H1 (cell line): ENCODE data around the gene SBNO1. TPM values are rescaled to one million over a fixed set of nuclear protein-coding genes. Genes with fewer than 3 reads are reported as not detected.

Experiments
- CTCF ChIA-PET: fragments of 300-600 bp; sonication (Branson Sonifier 250); formaldehyde crosslinking; loops from one replicate; lab custom pipeline; 2021; ENCODE audit not compliant: partially characterized antibody; lab: Charles Lee
- POLR2A ChIA-PET: fragments of 300-600 bp; sonication (Branson Sonifier 250); formaldehyde crosslinking; loops from one replicate; lab custom pipeline; 2021; ENCODE audit warnings: inconsistent platforms; ENCODE audit not compliant: partially characterized antibody; lab: Charles Lee
- DNase-seq, 2 experiments: peaks; one replicate each; pipeline versions ENCODE4 v3.0.0 to v3.0.0-alpha.2; 2010 to 2022; ENCODE audit warnings: low spot score in 2 of 2, low read depth in 1 of 2, mixed read lengths in 1 of 2
- FAIRE-seq: peaks from 2 replicates; lab custom pipeline; 2011; peaks lifted over from hg19 to GRCh38; lab: Jason Lieb, UNC
- H2AFZ ChIP-seq: 2 replicates; pipeline ENCODE4 v1.8.1; 2012; ENCODE audit warnings: low read length, inconsistent platforms
- H2AK5ac ChIP-seq: 2 replicates; pipeline ENCODE4 v1.6.1; 2013; ENCODE audit warnings: low read depth, low read length
- H2BK120ac ChIP-seq: replicated peaks from 2 replicates; pipeline ENCODE3; 2013; ENCODE audit warnings: low read depth, low read length, inconsistent platforms
- H2BK12ac ChIP-seq: 2 replicates; pipeline ENCODE4 v1.6.1; 2013; ENCODE audit warnings: low read depth, low read length
- H2BK15ac ChIP-seq: 2 replicates; pipeline ENCODE4 v1.6.1; 2013; ENCODE audit warnings: low read length
- H2BK20ac ChIP-seq: 2 replicates; pipeline ENCODE4 v1.6.1; 2013; ENCODE audit warnings: low read length
- H2BK5ac ChIP-seq: 2 replicates; pipeline ENCODE4 v1.6.1; 2013; ENCODE audit warnings: low read depth, low read length
- H3K14ac ChIP-seq: 2 replicates; pipeline ENCODE4 v1.6.1; 2013; ENCODE audit warnings: inconsistent platforms; ENCODE audit not compliant: insufficient read length
- H3K18ac ChIP-seq: 2 replicates; pipeline ENCODE4 v1.6.1; 2013; ENCODE audit warnings: low read length; ENCODE audit errors: extremely low read depth
- H3K23ac ChIP-seq: 2 replicates; pipeline ENCODE4 v1.6.1; 2013; ENCODE audit warnings: inconsistent platforms; ENCODE audit not compliant: insufficient read length
- H3K23me2 ChIP-seq: 2 replicates; pipeline ENCODE4 v1.6.1; 2013; ENCODE audit warnings: low read depth, low read length
- H3K27ac ChIP-seq: 2 replicates; pipeline ENCODE4 v1.6.1; 2011; ENCODE audit warnings: low read depth, low read length, inconsistent platforms
- H3K27me3 ChIP-seq, 4 experiments: replicated peaks in 1 of 4; 1 replicate in 1 of 4; 2 replicates in 3 of 4; pipeline versions ENCODE4 v1.6.1 to v1.8.1; 2011 to 2013; ENCODE audit warnings: low read length in 3 of 4, mild to moderate bottlenecking in 3 of 4, inconsistent platforms in 2 of 4, mixed read lengths in 2 of 4, moderate library complexity in 1 of 4; ENCODE audit not compliant: control insufficient read depth in 3 of 4, insufficient read depth in 3 of 4; ENCODE audit errors: extremely low read depth in 1 of 4
- H3K36me3 ChIP-seq, 4 experiments: 2 replicates each; pipeline versions ENCODE4 v1.6.1 to v1.8.1; 2011 to 2013; ENCODE audit warnings: mild to moderate bottlenecking in 4 of 4, low read length in 3 of 4, moderate library complexity in 2 of 4, control low read depth in 1 of 4, inconsistent platforms in 1 of 4; ENCODE audit not compliant: insufficient read depth in 4 of 4, control insufficient read depth in 2 of 4
- H3K4ac ChIP-seq: replicated peaks from 2 replicates; pipeline ENCODE3; 2013; ENCODE audit warnings: low read length, low read depth, mixed read lengths, inconsistent platforms; ENCODE audit not compliant: insufficient read length
- H3K4me1 ChIP-seq, 4 experiments: replicated peaks in 1 of 4; 1 replicate in 1 of 4; 2 replicates in 3 of 4; pipeline versions ENCODE4 v1.6.1 to v1.8.1; 2011 to 2013; ENCODE audit warnings: low read length in 3 of 4, inconsistent platforms in 2 of 4, mixed read lengths in 1 of 4; ENCODE audit not compliant: insufficient read depth in 4 of 4, control insufficient read depth in 3 of 4
- H3K4me2 ChIP-seq, 2 experiments: 2 replicates each; pipeline versions ENCODE4 v1.6.1 to v1.8.1; 2011 to 2013; ENCODE audit warnings: low read depth in 2 of 2, low read length in 2 of 2, control low read depth in 1 of 2, inconsistent platforms in 1 of 2, mild to moderate bottlenecking in 1 of 2; ENCODE audit not compliant: insufficient read depth in 1 of 2
- H3K4me3 ChIP-seq, 4 experiments: fragments of 200-600, 300-600 bp in 1 of 4; sonication (generic), shearing (Covaris generic), sonication (Bioruptor Twin) in 1 of 4; 2 replicates each; pipeline versions ENCODE4 v1.5.1 to v1.8.1; 2011 to 2016; ENCODE audit warnings: low read length in 4 of 4, low read depth in 3 of 4, control low read depth in 2 of 4, inconsistent platforms in 2 of 4, mild to moderate bottlenecking in 2 of 4, mixed read lengths in 1 of 4, moderate library complexity in 1 of 4; ENCODE audit not compliant: insufficient read depth in 2 of 4; ENCODE audit errors: extremely low read depth in 1 of 4
- H3K56ac ChIP-seq: replicated peaks from 2 replicates; pipeline ENCODE3; 2013; ENCODE audit warnings: low read depth, mild to moderate bottlenecking, mixed read lengths, low read length, inconsistent platforms; ENCODE audit not compliant: insufficient read length
- H3K79me1 ChIP-seq: 2 replicates; pipeline ENCODE4 v1.6.1; 2013; ENCODE audit warnings: low read depth, low read length, control low read depth
- H3K79me2 ChIP-seq, 2 experiments: 2 replicates each; pipeline versions ENCODE4 v1.6.1 to v1.8.1; 2012 to 2013; ENCODE audit warnings: low read length in 2 of 2, mild to moderate bottlenecking in 2 of 2, inconsistent platforms in 1 of 2; ENCODE audit not compliant: insufficient read depth in 2 of 2, control insufficient read depth in 1 of 2
- H3K9ac ChIP-seq, 4 experiments: replicated peaks in 1 of 4; 1 replicate in 1 of 4; 2 replicates in 3 of 4; pipeline versions ENCODE4 v1.6.1 to v1.8.1; 2011 to 2013; ENCODE audit warnings: low read depth in 3 of 4, low read length in 3 of 4, control low read depth in 2 of 4, mild to moderate bottlenecking in 2 of 4, moderate library complexity in 2 of 4, inconsistent platforms in 1 of 4; ENCODE audit errors: extremely low read depth in 1 of 4
- H3K9me3 ChIP-seq, 2 experiments: 2 replicates each; pipeline versions ENCODE4 v1.6.1 to v1.8.1; 2012 to 2013; ENCODE audit warnings: mild to moderate bottlenecking in 2 of 2, moderate library complexity in 2 of 2, control low read depth in 1 of 2, inconsistent platforms in 1 of 2, low read depth in 1 of 2, low read length in 1 of 2, mixed read lengths in 1 of 2; ENCODE audit not compliant: insufficient read depth in 2 of 2
- H4K20me1 ChIP-seq, 2 experiments: replicated peaks in 1 of 2; 2 replicates each; pipeline versions ENCODE3 to v1.8.1; 2011 to 2013; ENCODE audit warnings: inconsistent platforms in 2 of 2, low read length in 2 of 2, mild to moderate bottlenecking in 1 of 2; ENCODE audit not compliant: insufficient read depth in 2 of 2, control insufficient read depth in 1 of 2
- H4K5ac ChIP-seq: 2 replicates; pipeline ENCODE4 v1.6.1; 2013; ENCODE audit warnings: low read length, low read depth, mixed read lengths, inconsistent platforms; ENCODE audit not compliant: insufficient read length
- H4K8ac ChIP-seq: 2 replicates; pipeline ENCODE4 v1.8.0; 2013; ENCODE audit warnings: mild to moderate bottlenecking, moderate library complexity, low read length, inconsistent platforms; ENCODE audit not compliant: insufficient read depth; ENCODE audit errors: extremely low read depth
- H4K91ac ChIP-seq: replicated peaks from 2 replicates; pipeline ENCODE3; 2013; ENCODE audit warnings: low read length, mixed read lengths, inconsistent platforms; ENCODE audit not compliant: insufficient read length
- JUND ChIP-seq: IDR thresholded peaks from 2 replicates; pipeline ENCODE4 v1.6.1; 2011; ENCODE audit warnings: mild to moderate bottlenecking, improper control_type of control experiment, low read length
- SUZ12 ChIP-seq: fragments of 200-600 bp; sonication (generic); IDR thresholded peaks from 2 replicates; pipeline ENCODE4 v1.6.1; 2012; ENCODE audit warnings: mild to moderate bottlenecking, inconsistent platforms, low read length, moderate library complexity, mixed read lengths
- whole genome bisulfite sequencing, 2 experiments: shearing (Covaris generic) in 1 of 2; methylation state at CpG; one replicate each; pipeline versions ENCODE4 v1.1.6 to v1.1.7; 2013 to 2015; ENCODE audit warnings: low lambda C conversion rate in 2 of 2, mixed read lengths in 2 of 2, inconsistent platforms in 1 of 2, low coverage in 1 of 2, missing lambda C conversion rate in 1 of 2; ENCODE audit not compliant: insufficient replicate concordance in 2 of 2, insufficient coverage in 1 of 2, insufficient read length in 1 of 2; ENCODE audit errors: extremely low coverage in 1 of 2, missing lambda C conversion rate in 1 of 2; 5-methylcytosine and 5-hydroxymethylcytosine counted together
- polyA plus RNA-seq, 7 experiments: library from polyadenylated mRNA; depleted of rRNA in 3 of 7; stranded (reverse) in 5 of 7; unstranded in 2 of 7; fragments of >200 nt in 5 of 7; fragments of 200-250 nt in 2 of 7; gene quantifications; 1 replicate in 5 of 7; 2 replicates in 1 of 7; 4 replicates in 1 of 7; pipeline versions ENCODE4 v1.2.1 to v1.2.3, GENCODE V29; 2011 to 2013; ENCODE audit warnings: missing spikeins in 2 of 7, mixed read lengths in 2 of 7
- total RNA-seq: library from RNA; stranded (reverse); fragmentation: NEBNext Ultra II Directional; extraction: Animal tissue kit (Norgen Biotek cat#: 25700); gene quantifications from 2 replicates; pipeline ENCODE4 v1.2.1, GENCODE V29; 2021

The SBNO1 gene
- total and polyA plus RNA-seq, 2 of the 8 experiments (the other 6 are each of a cell fraction or from before 2014, with no cell fraction given), result 6.7 to 57.7 TPM

DNA sequence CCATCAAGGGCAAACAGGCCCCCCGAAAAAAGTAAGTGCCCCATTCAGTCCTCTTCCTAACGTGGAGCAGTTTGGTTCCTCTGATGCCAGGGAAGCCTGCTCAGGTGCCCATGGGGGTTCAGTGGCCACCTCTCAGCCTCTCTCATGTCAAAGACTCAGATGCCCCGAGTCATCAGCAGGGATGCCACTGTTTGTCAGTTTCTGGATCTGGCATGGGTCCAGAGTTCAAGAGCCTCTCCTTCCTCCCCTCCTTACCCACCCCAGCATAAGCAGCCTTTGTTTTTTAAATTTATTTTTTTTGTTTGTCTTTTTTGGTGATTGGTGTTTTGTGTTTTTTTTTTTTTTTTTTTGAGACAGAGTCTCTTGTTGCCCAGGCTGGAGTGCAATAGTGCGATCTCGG lies 30.6 kb upstream of the SBNO1 start:
- H3K36me3 ChIP-seq, result peaks cover 2 to 21% (median 10%) of the 10 kb centered on the region in 4 experiments; a peak in 6 of 8 replicates
- no peak for TF ChIP-seq JUND
- no peak for TF ChIP-seq SUZ12

More for the DNA sequence above, 30.6 kb upstream of the SBNO1 start:
- Histone ChIP-seq H3K9me3 (no peaks in the 10 kb centered on the region), H3K9ac (no peak overlapping the region), H3K79me1 (no peaks in the 10 kb centered on the region), H3K27me3 (peaks cover 1 to 28% (median 20%) of the 10 kb centered on the region in 4 experiments), H2BK12ac (no peak overlapping the region), H3K56ac (no peak overlapping the region), H3K18ac (no peak overlapping the region), H4K5ac (no peak overlapping the region), H3K79me2 (no peaks in the 10 kb centered on the region), H3K4ac (no peak overlapping the region), H3K4me2 (no peak overlapping the region), H3K4me3 (no peak overlapping the region), H2BK15ac (no peak overlapping the region), H3K23ac (no peak overlapping the region), H4K8ac (no peak overlapping the region), H2AFZ (no peak overlapping the region), H2BK20ac (no peak overlapping the region), H4K20me1 (peaks cover 15 to 32% of the 10 kb centered on the region in 2 experiments), H2BK5ac (no peak overlapping the region), H3K14ac (no peak overlapping the region), H2AK5ac (no peak overlapping the region), H3K23me2 (no peaks in the 10 kb centered on the region), H3K4me1 (no peaks in the 10 kb centered on the region), H2BK120ac (no peak overlapping the region), H4K91ac (no peak overlapping the region), H3K27ac (no peak overlapping the region)
- 87% methylated on average over 5 of the region's 5 CpGs; no CpG with 5 or more reads in 1 of the 2 experiments for WGBS, 2 experiments
- ChIA-PET CTCF (interaction anchor here (1.3 kb wide), 1 partner anchor 64 kb away, joined by 3 read pairs; no protein-coding TSS in a partner anchor), POLR2A (no interaction called here)
- DNase-seq (no peak), FAIRE-seq (no peak)
